SK-N-SH (cell line): ENCODE measurements around the gene GCNT2. TPM values are rescaled to one million over a fixed set of nuclear protein-coding genes. Genes with fewer than 3 reads are reported as not detected.

ENCODE experiments used
- CTCF ChIA-PET: fragments of 300-600, 350-600 bp; formaldehyde crosslinking; extraction: SDS; loops from one replicate; lab custom pipeline; 2021; lab: Yijun Ruan, JAX
- POLR2A ChIA-PET: fragments of 350-600 bp; sonication (Branson Sonifier 250); formaldehyde crosslinking; extraction: SDS; loops from one replicate; lab custom pipeline; 2020; ENCODE audit warnings: antibody characterized with exemption, inconsistent platforms; lab: Yijun Ruan, JAX
- DNase-seq: peaks from one replicate; pipeline ENCODE4 v3.0.0; 2012
- H2AFZ ChIP-seq: fragments of 200-600 bp; sonication (generic); 2 replicates; pipeline ENCODE4 v1.8.1; 2016; ENCODE audit warnings: antibody characterized with exemption, mild to moderate bottlenecking, low read depth
- H3F3A ChIP-seq: fragments of 200-600 bp; sonication (generic); replicated peaks from 2 replicates; pipeline ENCODE3; 2016; ENCODE audit warnings: antibody characterized with exemption, mild to moderate bottlenecking; ENCODE audit not compliant: insufficient read depth
- H3K27ac ChIP-seq, 2 experiments: fragments of 200-500 bp in 1 of 2; fragments of 200-600 bp in 1 of 2; sonication (Bioruptor generic) in 1 of 2; sonication (generic), shearing (Covaris generic) in 1 of 2; 2 replicates each; pipeline versions ENCODE4 v1.5.1 to v1.6.1; 2014 to 2016; ENCODE audit warnings: low read depth in 2 of 2, inconsistent platforms in 1 of 2, low read length in 1 of 2, mild to moderate bottlenecking in 1 of 2, mixed read lengths in 1 of 2
- H3K27me3 ChIP-seq: fragments of 200-600 bp; sonication (generic), shearing (Covaris generic); 2 replicates; pipeline ENCODE4 v1.6.1; 2016; ENCODE audit warnings: mixed run types; ENCODE audit not compliant: insufficient read depth
- H3K36me3 ChIP-seq, 2 experiments: fragments of 200-500 bp in 1 of 2; fragments of 200-600 bp in 1 of 2; sonication (Bioruptor generic) in 1 of 2; sonication (generic) in 1 of 2; replicated peaks in 1 of 2; 2 replicates each; pipeline versions ENCODE3 to v1.5.1; 2014 to 2016; ENCODE audit warnings: low read length in 1 of 2, mild to moderate bottlenecking in 1 of 2; ENCODE audit not compliant: insufficient read depth in 2 of 2, control insufficient read depth in 1 of 2
- H3K4me1 ChIP-seq, 2 experiments: fragments of 200-500 bp in 1 of 2; fragments of 200-600 bp in 1 of 2; sonication (Bioruptor generic) in 1 of 2; sonication (generic), shearing (Covaris generic) in 1 of 2; 2 replicates each; pipeline versions ENCODE4 v1.5.1 to v1.6.1; 2014 to 2016; ENCODE audit warnings: low read depth in 1 of 2, low read length in 1 of 2, mixed run types in 1 of 2; ENCODE audit not compliant: insufficient read depth in 2 of 2, control insufficient read depth in 1 of 2
- H3K4me2 ChIP-seq: fragments of 200-600 bp; sonication (generic), shearing (Covaris generic); 2 replicates; pipeline ENCODE4 v1.6.1; 2017; ENCODE audit warnings: mixed run types
- H3K4me3 ChIP-seq, 2 experiments: fragments of 200-500 bp in 1 of 2; fragments of 200-600 bp in 1 of 2; sonication (Bioruptor generic) in 1 of 2; sonication (generic), shearing (Covaris generic) in 1 of 2; 2 replicates each; pipeline versions ENCODE4 v1.5.1 to v1.8.1; 2014 to 2016; ENCODE audit warnings: low read depth in 2 of 2, inconsistent platforms in 1 of 2, low read length in 1 of 2, mild to moderate bottlenecking in 1 of 2, mixed read lengths in 1 of 2, moderate library complexity in 1 of 2
- H3K79me2 ChIP-seq: fragments of 200-600 bp; sonication (generic); 2 replicates; pipeline ENCODE4 v1.8.1; 2017; ENCODE audit warnings: mild to moderate bottlenecking; ENCODE audit not compliant: insufficient read depth
- H3K9ac ChIP-seq: fragments of 200-600 bp; sonication (generic); 2 replicates; pipeline ENCODE4 v1.6.1; 2017; ENCODE audit warnings: mixed run types
- H3K9me2 ChIP-seq: fragments of 200-600 bp; sonication (generic); 2 replicates; pipeline ENCODE4 v1.6.1; 2017; ENCODE audit warnings: mixed run types
- H3K9me3 ChIP-seq: fragments of 200-600 bp; sonication (generic); 2 replicates; pipeline ENCODE4 v1.6.1; 2017; ENCODE audit warnings: mixed run types, mild to moderate bottlenecking, moderate library complexity
- H4K20me1 ChIP-seq: fragments of 200-600 bp; sonication (generic); 2 replicates; pipeline ENCODE4 v1.6.1; 2017; ENCODE audit warnings: mild to moderate bottlenecking, mixed run types; ENCODE audit not compliant: insufficient read depth
- EP300 ChIP-seq, 2 experiments: IDR thresholded peaks; 2 replicates each; pipeline versions ENCODE4 v1.4.0 to v1.6.1; 2012; ENCODE audit warnings: borderline replicate concordance in 1 of 2, low read depth in 1 of 2, low read length in 1 of 2
- FOSL2 ChIP-seq: IDR thresholded peaks from 2 replicates; pipeline ENCODE4 v1.4.0; 2012; ENCODE audit warnings: low read depth, mild to moderate bottlenecking, moderate library complexity, borderline replicate concordance
- FOXJ3 ChIP-seq: sonication (generic); formaldehyde crosslinking; IDR thresholded peaks from 2 replicates; pipeline ENCODE4 v1.5.1; 2020; ENCODE audit warnings: mild to moderate bottlenecking, missing genetic modification reagents
- GATA2 ChIP-seq: sonication (generic); formaldehyde crosslinking; IDR thresholded peaks from 2 replicates; pipeline ENCODE4 v1.5.0; 2020; ENCODE audit warnings: mild to moderate bottlenecking, missing genetic modification reagents
- JUND ChIP-seq: IDR thresholded peaks from 2 replicates; pipeline ENCODE4 v1.4.0; 2012
- MEF2A ChIP-seq: IDR thresholded peaks from 2 replicates; pipeline ENCODE4 v1.4.0; 2012; ENCODE audit warnings: low read depth, borderline replicate concordance
- RAD21 ChIP-seq: IDR thresholded peaks from 2 replicates; pipeline ENCODE4 v1.6.1; 2012; ENCODE audit warnings: mild to moderate bottlenecking, low read length
- RFX5 ChIP-seq: IDR thresholded peaks from 2 replicates; pipeline ENCODE4 v1.6.1; 2012; ENCODE audit warnings: mild to moderate bottlenecking, improper control_type of control experiment, low read length
- RXRA ChIP-seq: IDR thresholded peaks from 2 replicates; pipeline ENCODE4 v1.4.0; 2012; ENCODE audit warnings: low read depth, mild to moderate bottlenecking, borderline replicate concordance
- SIN3A ChIP-seq: IDR thresholded peaks from 2 replicates; pipeline ENCODE4 v1.6.1; 2012; ENCODE audit warnings: low read depth, mild to moderate bottlenecking, low read length, moderate library complexity, borderline replicate concordance
- TAF1 ChIP-seq: IDR thresholded peaks from 2 replicates; pipeline ENCODE4 v1.6.1; 2012; ENCODE audit warnings: low read depth, mild to moderate bottlenecking, low read length, moderate library complexity, borderline replicate concordance
- TCF12 ChIP-seq: IDR thresholded peaks from 2 replicates; pipeline ENCODE4 v1.4.0; 2012
- TEAD4 ChIP-seq: IDR thresholded peaks from 2 replicates; pipeline ENCODE4 v1.4.0; 2012; ENCODE audit warnings: mild to moderate bottlenecking, borderline replicate concordance; ENCODE audit not compliant: insufficient read depth
- WGBS: methylation state at CpG from one replicate; pipeline ENCODE4 v1.1.6; 2017; ENCODE audit warnings: low lambda C conversion rate; 5-methylcytosine and 5-hydroxymethylcytosine counted together
- polyA plus RNA-seq, 3 experiments: library from polyadenylated mRNA; depleted of rRNA; stranded (reverse); fragments of >200 nt; gene quantifications; 2 replicates each; pipeline ENCODE4 v1.2.3, GENCODE V29; 2012
- TF ChIP-seq, protein P1 (sequence below): fragments of 150-350 bp; IDR thresholded peaks from 2 replicates; pipeline ENCODE4 v1.6.1; 2017; ENCODE audit warnings: antibody characterized with exemption, low read length, low read depth, borderline replicate concordance
- TF ChIP-seq, protein P2 (sequence below): IDR thresholded peaks from 2 replicates; pipeline ENCODE4 v1.4.0; 2012; ENCODE audit warnings: low read depth, borderline replicate concordance
- TF ChIP-seq, protein P3 (sequence below): fragments of 150-350 bp; IDR thresholded peaks from 2 replicates; pipeline ENCODE4 v1.6.1; 2016; ENCODE audit warnings: mild to moderate bottlenecking, low read depth, low read length

Gene GCNT2
- polyA plus RNA-seq, 1 of the 3 experiments (the other 2 are of a cell fraction) = 0.13 TPM

DNA sequence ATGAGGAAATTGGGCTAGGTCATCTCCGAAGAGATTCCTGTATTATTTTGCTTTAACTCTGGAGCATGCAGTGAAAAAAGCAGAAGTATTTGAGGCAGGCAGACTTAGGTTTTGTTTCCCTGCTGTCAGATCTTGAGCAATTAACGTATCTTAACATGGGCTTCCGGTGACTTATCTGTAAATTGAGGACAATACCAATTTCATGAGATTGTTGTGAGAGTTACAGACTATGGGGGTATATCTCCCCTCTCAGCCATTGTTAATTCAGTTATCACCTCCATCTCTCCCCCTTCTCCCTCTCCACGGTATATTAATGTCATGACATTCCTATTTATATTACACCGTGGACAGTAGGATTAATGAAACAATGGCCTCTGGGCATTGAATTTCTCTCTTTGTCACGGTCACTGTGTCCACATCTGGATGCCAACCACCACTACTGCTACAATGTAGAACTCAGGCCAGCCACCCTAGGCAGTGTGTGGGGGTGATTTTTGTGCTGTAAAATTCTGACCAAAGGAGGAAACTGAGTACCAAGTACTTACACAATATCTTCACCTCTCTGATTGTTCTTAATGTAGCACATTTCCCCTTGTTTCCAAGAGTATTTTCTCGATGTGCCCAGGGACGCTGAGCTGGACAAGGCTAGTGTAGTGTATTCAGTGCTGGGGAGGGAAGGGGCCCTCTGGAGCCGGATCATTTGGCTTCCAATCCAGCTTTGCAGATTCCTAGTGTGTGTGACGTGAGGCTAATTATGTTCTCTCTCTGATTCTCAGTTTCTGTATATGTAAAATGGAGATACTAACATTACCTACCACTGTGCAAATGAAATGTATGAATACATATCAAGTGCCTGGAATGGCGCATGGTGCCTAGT lies 77.2 kb downstream of the GCNT2 start:
- no peak for TF ChIP-seq EP300 (IDR thresholded peaks at IDR 0.05; ENCODE audit: borderline replicate concordance in 1 of 2, low read depth in 1 of 2, low read length in 1 of 2)
- no peak for TF ChIP-seq RXRA
- no peak for TF ChIP-seq RAD21
- TF ChIP-seq TAF1 = no peak
- TF ChIP-seq FOSL2 = no peak
- TF ChIP-seq, protein P1, sequence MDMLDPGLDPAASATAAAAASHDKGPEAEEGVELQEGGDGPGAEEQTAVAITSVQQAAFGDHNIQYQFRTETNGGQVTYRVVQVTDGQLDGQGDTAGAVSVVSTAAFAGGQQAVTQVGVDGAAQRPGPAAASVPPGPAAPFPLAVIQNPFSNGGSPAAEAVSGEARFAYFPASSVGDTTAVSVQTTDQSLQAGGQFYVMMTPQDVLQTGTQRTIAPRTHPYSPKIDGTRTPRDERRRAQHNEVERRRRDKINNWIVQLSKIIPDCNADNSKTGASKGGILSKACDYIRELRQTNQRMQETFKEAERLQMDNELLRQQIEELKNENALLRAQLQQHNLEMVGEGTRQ = no peak
- TF ChIP-seq, protein P2, sequence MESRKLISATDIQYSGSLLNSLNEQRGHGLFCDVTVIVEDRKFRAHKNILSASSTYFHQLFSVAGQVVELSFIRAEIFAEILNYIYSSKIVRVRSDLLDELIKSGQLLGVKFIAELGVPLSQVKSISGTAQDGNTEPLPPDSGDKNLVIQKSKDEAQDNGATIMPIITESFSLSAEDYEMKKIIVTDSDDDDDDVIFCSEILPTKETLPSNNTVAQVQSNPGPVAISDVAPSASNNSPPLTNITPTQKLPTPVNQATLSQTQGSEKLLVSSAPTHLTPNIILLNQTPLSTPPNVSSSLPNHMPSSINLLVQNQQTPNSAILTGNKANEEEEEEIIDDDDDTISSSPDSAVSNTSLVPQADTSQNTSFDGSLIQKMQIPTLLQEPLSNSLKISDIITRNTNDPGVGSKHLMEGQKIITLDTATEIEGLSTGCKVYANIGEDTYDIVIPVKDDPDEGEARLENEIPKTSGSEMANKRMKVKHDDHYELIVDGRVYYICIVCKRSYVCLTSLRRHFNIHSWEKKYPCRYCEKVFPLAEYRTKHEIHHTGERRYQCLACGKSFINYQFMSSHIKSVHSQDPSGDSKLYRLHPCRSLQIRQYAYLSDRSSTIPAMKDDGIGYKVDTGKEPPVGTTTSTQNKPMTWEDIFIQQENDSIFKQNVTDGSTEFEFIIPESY = no peak
- TF ChIP-seq RFX5 = no peak
- peak; percentile 57; the same call in 1 of the 2 replicates for TF ChIP-seq GATA2 (CRISPR knock-in tag)
- TF ChIP-seq, all 33 proteins: peak for 1
- H3K27me3 ChIP-seq = no peaks in the 10 kb centered on the region
- 54% methylated on average over 11 of the region's 11 CpGs for WGBS
- H2AFZ ChIP-seq = no peak overlapping the region
- H3F3A ChIP-seq = no peaks in the 10 kb centered on the region
- no peaks in the 10 kb centered on the region for H3K36me3 ChIP-seq
- CTCF ChIA-PET = no interaction called here
- DNase-seq = peak; percentile 46
- H3K4me3 ChIP-seq = no peak overlapping the region
- no peaks in the 10 kb centered on the region for H3K9me2 ChIP-seq
- no peak overlapping the region for H3K4me2 ChIP-seq
- POLR2A ChIA-PET = no interaction called here
- H3K27ac ChIP-seq = no peak overlapping the region
- H3K4me1 ChIP-seq = peaks cover 0 to 5% of the 10 kb centered on the region in 2 experiments; a peak in 1 of 4 replicates
- H3K9me3 ChIP-seq = no peaks in the 10 kb centered on the region
- H4K20me1 ChIP-seq = no peaks in the 10 kb centered on the region
- H3K9ac ChIP-seq = no peak overlapping the region
- no peaks in the 10 kb centered on the region for H3K79me2 ChIP-seq

DNA sequence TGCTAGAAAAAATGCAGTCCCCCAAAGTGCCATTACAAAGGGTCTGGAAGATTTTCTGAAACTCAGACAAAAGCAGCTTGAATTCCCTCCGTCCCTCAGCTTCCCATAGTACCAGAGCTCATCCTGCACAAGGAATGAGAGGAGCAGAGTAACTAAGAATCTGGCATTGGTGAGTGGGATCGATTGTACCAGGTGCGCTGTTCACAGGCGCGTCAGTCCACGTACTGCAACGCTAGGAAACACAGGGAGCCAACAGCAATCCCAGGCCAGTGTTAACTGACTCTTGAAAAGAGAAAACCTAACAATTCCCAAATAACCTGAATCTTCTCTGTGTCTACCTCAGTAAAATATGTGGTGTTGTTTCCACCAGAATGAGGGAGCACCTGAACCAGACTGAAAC lies 77.9 kb downstream of the GCNT2 start:
- DNase-seq = no peak
- no peaks in the 10 kb centered on the region for H3F3A ChIP-seq
- H3K27me3 ChIP-seq = no peaks in the 10 kb centered on the region
- H3K4me3 ChIP-seq = no peak overlapping the region
- no peak overlapping the region for H3K27ac ChIP-seq
- no peak overlapping the region for H3K9ac ChIP-seq
- TF ChIP-seq, protein P3, sequence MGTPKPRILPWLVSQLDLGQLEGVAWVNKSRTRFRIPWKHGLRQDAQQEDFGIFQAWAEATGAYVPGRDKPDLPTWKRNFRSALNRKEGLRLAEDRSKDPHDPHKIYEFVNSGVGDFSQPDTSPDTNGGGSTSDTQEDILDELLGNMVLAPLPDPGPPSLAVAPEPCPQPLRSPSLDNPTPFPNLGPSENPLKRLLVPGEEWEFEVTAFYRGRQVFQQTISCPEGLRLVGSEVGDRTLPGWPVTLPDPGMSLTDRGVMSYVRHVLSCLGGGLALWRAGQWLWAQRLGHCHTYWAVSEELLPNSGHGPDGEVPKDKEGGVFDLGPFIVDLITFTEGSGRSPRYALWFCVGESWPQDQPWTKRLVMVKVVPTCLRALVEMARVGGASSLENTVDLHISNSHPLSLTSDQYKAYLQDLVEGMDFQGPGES = no peak
- no peak for TF ChIP-seq FOXJ3 (CRISPR knock-in tag)
- no peak for TF ChIP-seq FOSL2
- no peak for TF ChIP-seq RXRA
- TF ChIP-seq TEAD4 = no peak
- TF ChIP-seq MEF2A = no peak
- TF ChIP-seq, protein P1 = no peak
- TF ChIP-seq TCF12 = no peak
- no peak for TF ChIP-seq SIN3A
- TF ChIP-seq, protein P2 = no peak
- TF ChIP-seq JUND = no peak
- WGBS = 86% methylated on average over 7 of the region's 7 CpGs
- no peaks in the 10 kb centered on the region for H3K9me3 ChIP-seq
- no peaks in the 10 kb centered on the region for H3K79me2 ChIP-seq
- H3K36me3 ChIP-seq = no peaks in the 10 kb centered on the region
- no peak overlapping the region for H3K4me2 ChIP-seq
- POLR2A ChIA-PET = no interaction called here
- H2AFZ ChIP-seq = no peak overlapping the region
- CTCF ChIA-PET = no interaction called here
- H4K20me1 ChIP-seq = no peaks in the 10 kb centered on the region
- no peaks in the 10 kb centered on the region for H3K9me2 ChIP-seq
- H3K4me1 ChIP-seq = peaks cover 0 to 5% of the 10 kb centered on the region in 2 experiments; a peak in 1 of 4 replicates
